Jurkat, Clone E6-1 (cell line): ENCODE measurements around the gene MYRF.
A peak's percentile ranks its signal among the peaks of the same experiment; 100 is the strongest.

Experiments used
- DNase-seq: peaks from one replicate; pipeline ENCODE4 v3.0.0-alpha.2; 2011; ENCODE audit warnings: low read depth, low spot score
- H3K4me3 ChIP-seq: 2 replicates; pipeline ENCODE4 v1.5.1; 2011; ENCODE audit warnings: mild to moderate bottlenecking, low read length, control low read depth, moderate library complexity

Gene MYRF

DNA sequence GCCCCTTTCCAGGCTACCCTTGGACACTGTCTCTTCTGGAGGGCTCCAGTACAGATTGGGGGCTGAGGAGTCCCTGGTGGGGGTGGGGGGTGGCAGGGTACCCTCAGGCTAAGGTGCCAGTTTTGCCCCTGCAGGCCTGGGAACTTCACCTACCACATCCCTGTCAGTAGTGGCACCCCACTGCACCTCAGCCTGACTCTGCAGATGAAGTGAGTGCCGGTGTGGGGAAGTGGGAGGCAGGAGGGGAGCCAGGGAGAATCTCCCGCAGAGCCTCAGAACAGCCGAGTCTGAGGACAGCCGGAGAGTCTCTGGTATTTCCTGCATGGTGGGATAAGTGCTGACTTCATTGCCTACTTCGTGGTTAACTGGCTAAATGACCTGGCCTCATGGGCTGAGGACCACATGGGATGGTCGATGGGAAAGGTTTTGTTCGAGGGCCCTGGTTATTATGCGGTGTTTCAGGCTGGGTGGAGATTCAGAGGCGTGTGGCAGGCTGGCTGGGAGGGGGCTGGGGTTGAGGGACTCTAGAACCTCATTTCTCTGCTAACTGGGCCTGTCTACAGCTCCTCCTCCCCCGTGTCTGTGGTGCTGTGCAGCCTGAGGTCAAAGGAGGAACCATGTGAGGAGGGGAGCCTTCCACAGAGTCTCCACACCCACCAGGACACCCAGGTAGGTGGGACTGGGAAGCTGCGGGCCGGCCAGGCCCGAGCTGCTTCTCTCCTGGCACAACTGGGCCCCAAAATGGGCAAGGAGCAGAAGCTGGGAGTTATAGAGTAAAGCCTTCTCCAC lies 31.5 kb downstream of the MYRF start:
- H3K4me3 ChIP-seq: no peak overlapping the region
- DNase-seq: no peak

DNA sequence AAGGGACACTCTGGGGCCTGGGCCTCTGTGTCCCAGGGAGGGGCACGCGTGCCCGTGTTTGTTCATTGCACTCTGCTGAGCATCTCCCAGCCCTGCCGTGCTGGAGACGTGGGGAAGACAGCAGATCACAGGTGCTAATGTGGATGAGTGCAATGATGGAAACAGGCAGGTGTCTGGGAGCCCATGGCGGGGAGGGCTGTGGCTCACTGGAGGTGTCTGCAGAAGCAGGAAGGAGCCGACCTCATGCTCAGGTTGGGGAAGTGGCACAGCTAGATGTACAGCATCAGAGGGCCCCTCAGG lies 32.0 kb downstream of the MYRF start:
- H3K4me3 ChIP-seq: no peak overlapping the region
- DNase-seq: no peak

DNA sequence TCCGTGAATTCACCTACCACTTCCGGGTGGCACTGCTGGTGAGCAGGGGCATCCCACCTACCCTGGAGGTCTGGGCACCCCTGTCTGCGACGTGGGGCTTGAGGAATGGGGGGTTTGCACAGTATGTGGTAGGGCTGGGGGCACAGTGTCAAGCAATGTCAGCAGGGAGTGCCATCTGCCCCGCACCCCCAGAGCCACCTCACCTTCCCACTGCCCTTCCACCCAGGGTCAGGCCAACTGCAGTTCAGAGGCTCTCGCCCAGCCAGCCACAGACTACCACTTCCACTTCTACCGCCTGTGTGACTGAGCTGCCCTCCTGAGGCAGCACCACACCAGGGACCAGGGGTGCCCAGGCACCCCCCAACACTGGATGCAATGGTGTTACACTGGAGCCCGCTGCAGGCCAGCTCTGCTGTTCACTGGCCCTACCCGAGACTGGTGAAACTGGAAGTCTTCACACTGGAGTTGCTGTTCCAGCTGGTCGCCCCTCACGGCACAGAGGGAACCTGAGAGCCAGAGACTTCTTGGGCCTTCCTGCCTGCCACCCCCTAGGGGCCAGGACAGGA lies 33.5 kb downstream of the MYRF start:
- no peak overlapping the region for H3K4me3 ChIP-seq
- no peak for DNase-seq

GRCh38 chr11:61787928-61788491 lies 35.6 kb downstream of the MYRF start:
- DNase-seq: peak; percentile 27
- no peak overlapping the region for H3K4me3 ChIP-seq

DNA sequence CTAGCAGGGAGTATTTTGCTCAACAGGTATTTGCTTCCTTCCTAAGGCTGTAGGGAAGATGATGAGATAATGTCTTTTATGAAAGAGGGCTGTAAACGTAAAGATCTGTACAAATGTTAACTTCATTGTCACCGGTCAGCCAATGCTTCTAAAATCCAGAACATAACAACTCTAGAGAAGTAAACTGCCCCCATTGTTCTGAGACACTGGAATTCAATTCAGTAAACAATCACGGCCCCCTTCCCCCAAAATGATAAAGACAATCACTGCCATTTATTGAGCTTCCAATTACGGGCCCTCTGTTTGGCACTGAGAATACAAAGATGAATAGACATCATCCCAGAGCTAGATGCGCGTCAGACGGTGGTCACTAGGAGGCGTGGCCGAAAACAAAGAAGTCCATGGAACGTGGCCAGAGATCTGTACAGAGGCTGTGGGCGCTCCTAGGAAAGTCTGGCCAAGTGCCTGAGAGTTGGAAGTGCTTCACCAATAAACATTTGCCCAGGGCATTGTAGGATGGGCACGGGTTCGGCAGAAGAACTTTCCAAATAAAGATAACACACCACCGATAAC lies 39.4 kb downstream of the MYRF start:
- no peak for DNase-seq
- peak overlapping the region; percentile 70 for H3K4me3 ChIP-seq

DNA sequence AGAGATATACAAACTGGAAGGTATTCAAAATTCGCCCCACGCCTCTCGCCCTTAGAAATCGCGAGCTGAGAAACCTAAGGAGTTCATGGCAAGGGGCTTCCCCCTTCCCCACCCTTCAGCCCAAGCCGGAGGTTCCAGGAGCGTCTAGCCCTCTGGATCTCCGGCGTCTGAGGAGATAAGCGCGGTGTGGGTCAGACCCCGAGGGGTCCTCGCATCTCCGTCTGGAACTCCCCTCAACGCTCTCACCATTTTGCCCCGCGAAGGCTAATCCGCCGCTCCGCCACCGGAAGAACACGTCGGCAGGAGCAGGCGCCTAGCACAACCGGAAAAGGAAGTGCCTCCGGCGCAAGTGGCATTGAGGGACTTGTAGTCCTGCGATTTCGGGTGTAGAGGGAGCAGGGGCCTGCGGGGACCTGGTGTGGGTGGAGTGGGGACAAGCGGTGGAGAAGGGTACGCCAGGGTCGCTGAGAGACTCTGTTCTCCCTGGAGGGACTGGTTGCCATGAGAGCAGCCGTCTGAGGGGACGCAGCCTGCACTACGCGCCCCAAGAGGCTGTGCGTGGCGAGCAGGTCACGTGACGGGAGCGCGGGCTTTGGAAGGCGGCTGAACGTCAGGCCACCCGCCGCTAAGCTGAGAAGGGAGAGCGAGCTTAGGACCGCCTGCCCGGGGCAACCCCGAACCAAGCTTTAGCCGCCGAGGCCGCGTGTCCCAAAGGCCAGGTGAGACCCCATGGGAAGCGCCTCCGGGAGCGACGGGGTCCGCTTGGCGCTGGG lies 40.1 kb downstream of the MYRF start, which contains the start of the genes FEN1 and TMEM258:
TSS of gene FEN1 (plus strand) at position 602 of the 773 bp plus-strand sequence. CDS start 2,451 bp downstream, outside the sequence.
TSS of gene TMEM258 (minus strand) at position 290 of the 773 bp plus-strand sequence. CDS start at position 249, 41 bp downstream.
- peak within 1 kb of the TSS; percentile 70 for H3K4me3 ChIP-seq
- peak; percentile 92 for DNase-seq

DNA sequence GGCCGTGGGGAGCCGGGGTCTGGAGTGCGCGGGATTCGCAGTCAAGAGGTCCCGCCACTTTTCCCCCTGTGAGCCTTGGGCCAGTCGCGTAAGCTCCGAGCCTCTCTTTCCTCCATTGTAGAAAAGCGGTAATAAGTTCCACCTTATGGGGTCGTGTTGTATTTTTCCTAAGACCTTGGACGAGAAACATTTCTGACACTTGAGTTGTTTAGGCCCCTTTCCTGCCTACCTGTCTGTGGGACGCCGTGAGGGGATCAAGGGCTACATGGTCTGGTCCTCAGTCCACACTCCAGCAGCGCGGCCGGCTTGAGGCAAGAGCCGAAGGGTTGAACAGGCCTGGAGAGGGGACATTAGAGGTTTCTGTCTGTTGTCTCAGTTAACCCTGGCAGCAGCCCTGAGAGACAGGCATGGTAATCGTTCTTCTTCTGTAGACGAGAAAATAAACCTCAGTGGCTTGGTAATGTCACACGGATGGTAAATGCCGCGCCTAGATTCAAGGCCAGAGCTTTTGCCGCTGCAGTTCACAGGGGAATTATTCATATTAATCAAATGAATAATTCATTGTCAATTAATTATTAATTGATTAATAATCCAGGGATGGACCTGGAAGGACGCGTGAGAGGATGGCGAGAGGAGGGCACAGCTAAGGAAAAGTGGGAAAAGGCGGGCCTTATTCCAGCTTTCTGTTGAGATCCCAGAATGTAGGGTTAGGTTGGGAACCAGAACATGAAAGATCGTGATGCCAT lies 40.8 kb downstream of the MYRF start:
- peak overlapping the region; percentile 70 for H3K4me3 ChIP-seq
- DNase-seq: no peak

DNA sequence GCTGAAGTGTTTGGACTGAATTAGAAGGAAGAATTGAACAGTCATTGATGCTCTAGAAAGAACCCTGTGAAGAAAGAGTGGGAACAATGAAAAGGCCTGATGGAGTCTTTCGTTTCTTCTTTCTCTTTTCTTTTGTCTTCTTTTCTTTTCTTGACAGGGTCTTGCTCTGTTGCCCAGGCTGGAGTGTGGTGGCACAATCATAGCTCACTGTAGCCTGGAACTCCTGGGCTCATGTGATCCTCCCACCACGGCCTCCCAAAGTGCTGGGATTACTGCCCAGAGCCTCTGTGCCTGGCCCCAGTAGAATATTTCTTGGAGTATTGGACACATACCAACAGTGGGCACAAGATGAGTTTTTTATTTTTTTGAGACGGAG lies 41.4 kb downstream of the MYRF start:
- no peak for DNase-seq
- peak overlapping the region; percentile 70 for H3K4me3 ChIP-seq

- no peak overlapping the region for H3K4me3 ChIP-seq
- DNase-seq: no peak
Observed at GRCh38 chr11:61794579-61794978, 42.1 kb downstream of the MYRF start.

- no peak for DNase-seq
- no peak overlapping the region for H3K4me3 ChIP-seq
Observed at GRCh38 chr11:61795459-61795858, 43.0 kb downstream of the MYRF start.

DNA sequence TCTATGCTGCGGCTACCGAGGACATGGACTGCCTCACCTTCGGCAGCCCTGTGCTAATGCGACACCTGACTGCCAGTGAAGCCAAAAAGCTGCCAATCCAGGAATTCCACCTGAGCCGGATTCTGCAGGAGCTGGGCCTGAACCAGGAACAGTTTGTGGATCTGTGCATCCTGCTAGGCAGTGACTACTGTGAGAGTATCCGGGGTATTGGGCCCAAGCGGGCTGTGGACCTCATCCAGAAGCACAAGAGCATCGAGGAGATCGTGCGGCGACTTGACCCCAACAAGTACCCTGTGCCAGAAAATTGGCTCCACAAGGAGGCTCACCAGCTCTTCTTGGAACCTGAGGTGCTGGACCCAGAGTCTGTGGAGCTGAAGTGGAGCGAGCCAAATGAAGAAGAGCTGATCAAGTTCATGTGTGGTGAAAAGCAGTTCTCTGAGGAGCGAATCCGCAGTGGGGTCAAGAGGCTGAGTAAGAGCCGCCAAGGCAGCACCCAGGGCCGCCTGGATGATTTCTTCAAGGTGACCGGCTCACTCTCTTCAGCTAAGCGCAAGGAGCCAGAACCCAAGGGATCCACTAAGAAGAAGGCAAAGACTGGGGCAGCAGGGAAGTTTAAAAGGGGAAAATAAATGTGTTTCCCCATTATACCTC lies 43.6 kb downstream of the MYRF start:
- no peak overlapping the region for H3K4me3 ChIP-seq
- DNase-seq: no peak

GRCh38 chr11:61797263-61797944 lies 45.0 kb downstream of the MYRF start:
- no peak overlapping the region for H3K4me3 ChIP-seq
- peak; percentile 74 for DNase-seq

DNA sequence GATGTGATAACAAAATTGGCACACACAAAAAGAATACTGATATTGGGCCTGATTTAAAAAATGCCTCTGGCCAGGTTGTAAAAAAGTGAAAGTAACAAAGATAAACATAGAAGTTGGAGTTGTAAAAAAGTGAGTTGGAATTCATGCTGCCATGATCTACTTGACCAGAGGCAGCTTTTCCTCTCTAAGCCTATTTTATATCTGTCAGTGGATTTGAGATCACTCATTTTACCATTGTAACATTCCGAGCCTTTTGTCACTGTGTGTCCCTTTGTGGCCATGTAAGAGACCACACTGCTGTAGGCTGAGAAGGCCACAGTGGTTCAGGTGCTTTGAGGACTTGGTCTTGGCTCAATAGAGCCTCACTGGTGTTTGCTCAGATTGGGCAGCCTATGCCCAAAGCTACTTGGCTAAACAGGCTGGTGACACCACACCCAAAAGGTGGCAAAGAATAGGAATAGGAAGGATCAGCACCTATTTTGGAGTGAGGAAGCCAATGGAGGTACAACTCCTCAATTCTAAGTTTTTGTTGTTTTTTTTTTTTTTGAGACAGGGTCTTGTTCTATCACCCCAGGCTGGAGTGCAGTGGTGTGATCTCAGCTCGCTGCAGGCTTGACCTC lies 47.3 kb downstream of the MYRF start:
- H3K4me3 ChIP-seq: no peak overlapping the region
- no peak for DNase-seq

GRCh38 chr11:61800331-61801281 lies 48.2 kb downstream of the MYRF start:
- H3K4me3 ChIP-seq: no peak overlapping the region
- DNase-seq: no peak

- no peak for DNase-seq
Observed at GRCh38 chr11:61802605-61803004, 50.2 kb downstream of the MYRF start.

DNA sequence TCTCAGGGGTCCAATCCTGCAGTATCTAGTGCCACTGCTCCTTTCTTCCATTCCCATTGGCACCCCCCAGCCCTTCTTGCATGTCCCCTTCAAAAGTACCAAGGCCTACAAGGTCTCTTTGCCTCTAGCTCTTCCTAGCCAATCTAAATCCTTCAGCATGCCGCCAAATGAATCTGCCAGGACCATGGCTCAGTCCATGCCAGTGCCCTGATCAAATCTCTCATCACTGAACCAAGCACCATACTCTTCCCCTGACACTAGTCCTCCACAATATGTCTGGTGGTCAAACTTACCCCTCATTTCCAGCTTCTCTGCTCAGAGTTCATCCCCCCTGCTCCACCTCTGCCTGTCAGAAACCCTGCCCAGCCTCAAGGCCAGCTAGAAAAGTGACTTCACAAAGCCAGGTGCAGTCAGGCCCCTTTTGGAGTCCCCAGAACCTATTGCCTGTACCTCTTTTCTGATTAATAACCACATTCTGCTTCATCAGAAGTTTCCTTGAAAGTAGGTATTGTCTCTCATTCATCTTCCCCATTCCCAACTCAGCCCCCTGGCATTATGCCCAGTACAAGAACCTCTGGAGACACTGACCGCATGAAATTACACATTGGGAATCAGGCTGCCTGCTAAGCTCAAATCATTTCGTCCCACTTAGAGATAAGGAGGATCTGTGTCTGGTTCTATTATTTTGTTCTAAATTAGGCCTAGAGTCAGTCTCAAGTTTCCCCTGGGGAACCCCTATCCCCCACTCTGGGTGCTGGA lies 51.6 kb downstream of the MYRF start:
- H3K4me3 ChIP-seq: no peak overlapping the region
- DNase-seq: no peak

More at GRCh38 chr11:61802605-61803004, 50.2 kb downstream of the MYRF start:
- H3K4me3 ChIP-seq: no peak overlapping the region
